Activated CD8-positive, alpha-beta memory T cell treated with anti-CD3 and anti-CD28 coated beads for 4 hours (primary cell): ENCODE data around the gene ZMPSTE24.
A peak's percentile ranks its signal among the peaks of the same experiment; 100 is the strongest.

Source experiments
- DNase-seq, 2 donors: peaks; one replicate each; pipeline ENCODE4 v3.0.0-alpha.2; 2020; ENCODE audit warnings: low read depth in 2 of 2

The ZMPSTE24 gene

DNA sequence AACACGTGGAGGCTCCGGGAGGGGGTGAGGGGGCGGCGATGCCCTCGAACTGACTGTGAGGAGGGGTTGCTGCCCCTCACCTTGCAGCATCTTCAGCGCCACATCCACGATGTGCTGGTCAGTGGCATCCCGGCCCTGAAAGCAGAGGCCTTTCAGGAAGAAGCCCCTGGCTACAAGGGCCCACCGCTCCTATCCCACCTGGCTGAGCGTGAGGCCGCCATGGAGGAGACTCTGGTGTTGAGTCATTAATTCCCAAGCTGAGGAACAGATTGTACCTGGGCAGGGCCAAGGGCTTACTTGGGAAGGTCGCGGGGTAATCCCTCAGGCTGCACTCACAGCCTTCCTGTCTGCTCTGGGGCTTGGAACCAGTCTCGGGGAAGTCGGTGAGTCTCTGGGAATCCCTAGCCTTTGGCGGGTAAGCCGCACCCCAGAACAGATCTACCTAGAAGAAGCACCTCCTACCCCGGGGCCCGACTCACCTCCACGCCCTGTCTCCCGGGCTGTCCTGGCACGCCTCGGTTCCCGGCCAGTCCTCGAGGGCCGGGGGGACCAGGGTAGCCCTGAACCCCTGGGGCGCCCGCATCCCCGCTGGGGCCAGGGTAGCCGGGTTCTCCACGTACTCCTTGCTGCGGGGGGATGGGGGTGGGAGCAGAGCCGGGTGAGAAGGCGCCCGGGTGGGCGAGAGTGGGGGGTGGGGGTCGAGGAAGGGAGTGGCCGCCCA lies 45.2 kb downstream of the ZMPSTE24 start:
- no peak for DNase-seq

DNA sequence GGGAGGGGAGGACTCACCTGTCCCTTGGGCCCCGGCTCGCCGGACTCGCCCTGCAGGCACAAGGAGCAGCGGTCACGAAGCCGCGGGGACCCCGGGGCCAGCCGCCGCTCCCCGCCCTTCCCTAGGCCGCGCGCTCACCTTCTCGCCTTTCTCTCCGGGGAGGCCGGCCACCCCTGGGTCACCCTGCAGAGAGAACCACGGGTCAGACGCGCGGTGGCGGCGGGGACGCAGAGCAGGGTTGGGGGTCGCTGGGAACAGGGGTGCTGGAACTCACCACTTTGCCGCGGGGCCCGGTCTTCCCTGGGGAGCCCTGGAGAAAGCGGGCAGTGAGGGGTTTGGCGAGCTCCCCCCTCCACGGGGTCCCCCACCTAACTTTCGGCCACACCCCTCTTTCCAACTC lies 45.8 kb downstream of the ZMPSTE24 start:
- DNase-seq: no peak

DNA sequence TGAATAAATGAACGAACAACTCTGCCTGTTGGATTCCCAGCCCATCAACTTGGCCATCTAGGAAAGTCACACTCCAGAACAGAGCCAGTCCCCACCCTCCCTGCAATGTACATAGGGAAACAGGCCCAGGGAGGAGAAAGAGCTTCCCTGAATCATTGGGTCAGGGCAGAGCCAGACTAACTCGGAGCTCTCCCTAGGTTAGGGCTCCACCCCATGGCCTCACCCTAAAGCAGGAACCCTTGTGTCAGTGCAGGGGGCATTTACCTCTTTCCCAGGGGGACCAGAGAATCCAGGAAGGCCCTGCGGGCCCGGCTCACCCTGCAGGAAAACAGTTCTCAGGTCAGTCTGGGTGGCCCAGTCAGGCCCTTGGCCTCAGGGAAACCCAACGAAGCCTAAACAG lies 47.4 kb downstream of the ZMPSTE24 start:
- no peak for DNase-seq

DNA sequence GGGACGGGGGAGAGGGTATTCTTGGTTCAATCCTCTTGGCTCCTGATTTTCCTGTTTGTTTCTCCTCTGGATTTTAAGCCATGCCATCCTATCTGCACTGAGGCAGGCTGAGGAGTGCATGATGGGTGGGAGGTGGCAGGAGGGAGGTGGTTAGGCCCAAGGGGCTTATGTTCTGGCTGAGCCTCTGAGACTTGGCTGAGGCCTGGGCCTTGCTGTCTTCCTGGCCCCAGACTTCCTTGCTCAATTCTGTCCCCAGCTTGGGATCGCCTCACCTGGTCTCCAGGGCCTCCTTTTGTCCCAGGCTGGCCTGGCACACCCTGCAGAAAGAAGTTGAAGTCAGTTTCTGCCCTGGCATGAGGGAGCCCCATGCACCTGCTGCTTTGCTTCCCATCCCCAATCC lies 47.8 kb downstream of the ZMPSTE24 start:
- DNase-seq: no peak

DNA sequence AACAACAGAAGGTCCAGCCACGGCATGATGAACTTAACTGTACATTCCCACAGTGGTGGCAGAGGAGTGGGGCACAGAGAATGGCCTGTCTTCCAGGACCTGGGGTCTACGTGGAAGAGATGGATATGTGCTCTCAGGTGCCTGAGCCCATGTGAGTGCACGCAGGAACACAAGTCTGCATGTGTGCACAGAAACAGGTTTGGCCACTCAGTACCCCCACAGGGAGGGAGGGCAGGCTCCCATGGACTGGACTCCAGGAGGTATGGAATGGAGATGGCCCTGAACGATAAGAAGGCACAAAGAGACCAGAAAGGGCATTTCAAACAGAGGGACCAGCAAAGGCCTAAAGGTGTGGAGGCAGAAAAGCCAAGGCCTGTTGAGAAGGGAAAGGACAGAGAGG lies 48.3 kb downstream of the ZMPSTE24 start:
- no peak for DNase-seq

DNA sequence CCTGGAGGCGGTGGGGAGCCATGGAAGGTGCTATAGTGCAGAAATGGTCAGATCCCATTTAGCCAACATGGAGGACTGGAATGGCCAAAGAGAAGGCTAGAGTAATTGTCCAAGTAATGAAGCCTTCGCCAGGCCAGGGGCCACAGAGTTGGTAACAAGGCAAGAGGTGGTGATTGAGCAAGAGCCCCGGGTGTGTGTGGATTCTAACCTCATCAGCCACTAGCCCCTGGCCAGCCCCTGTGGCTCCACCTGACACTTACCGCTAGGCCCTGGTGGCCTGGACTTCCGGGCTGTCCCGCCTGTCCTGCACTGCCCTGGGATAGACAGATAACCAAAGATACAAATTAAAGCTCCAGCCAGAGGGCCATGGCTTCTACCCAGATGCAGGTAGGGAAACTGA lies 49.1 kb downstream of the ZMPSTE24 start:
- no peak for DNase-seq

DNA sequence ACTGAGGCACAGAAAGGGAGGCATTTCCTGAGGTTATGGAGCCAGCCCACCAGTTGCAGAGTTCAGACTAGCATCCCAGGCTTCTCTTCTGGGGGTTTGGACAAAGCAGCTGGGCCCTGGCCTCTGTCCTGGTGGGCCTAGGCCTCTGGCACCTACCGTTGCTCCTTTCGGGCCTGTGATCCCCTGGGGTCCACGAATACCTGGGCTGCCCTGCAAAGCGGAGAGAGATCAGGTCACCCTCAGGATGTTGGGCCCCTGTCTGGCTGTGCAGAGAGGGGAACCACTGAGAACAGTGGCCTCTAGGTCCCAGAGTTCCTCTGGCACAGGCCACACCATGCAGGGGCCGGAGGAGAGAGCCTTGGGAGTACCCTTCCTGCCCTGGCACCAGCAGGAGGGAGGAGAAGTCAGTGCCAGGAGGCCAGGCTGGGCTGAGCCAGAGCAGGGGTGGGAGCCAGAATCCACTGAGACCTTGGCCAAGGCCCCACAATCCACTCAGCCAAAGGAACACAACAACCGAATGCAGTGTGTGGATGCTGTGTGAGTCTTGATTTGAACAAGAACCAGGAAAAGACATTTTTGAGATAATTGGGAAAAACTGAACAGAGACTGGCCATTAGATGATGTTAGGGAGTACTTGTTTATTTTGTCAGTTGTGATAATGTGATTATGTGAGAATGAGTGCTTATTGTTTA lies 50.1 kb downstream of the ZMPSTE24 start:
- no peak for DNase-seq

DNA sequence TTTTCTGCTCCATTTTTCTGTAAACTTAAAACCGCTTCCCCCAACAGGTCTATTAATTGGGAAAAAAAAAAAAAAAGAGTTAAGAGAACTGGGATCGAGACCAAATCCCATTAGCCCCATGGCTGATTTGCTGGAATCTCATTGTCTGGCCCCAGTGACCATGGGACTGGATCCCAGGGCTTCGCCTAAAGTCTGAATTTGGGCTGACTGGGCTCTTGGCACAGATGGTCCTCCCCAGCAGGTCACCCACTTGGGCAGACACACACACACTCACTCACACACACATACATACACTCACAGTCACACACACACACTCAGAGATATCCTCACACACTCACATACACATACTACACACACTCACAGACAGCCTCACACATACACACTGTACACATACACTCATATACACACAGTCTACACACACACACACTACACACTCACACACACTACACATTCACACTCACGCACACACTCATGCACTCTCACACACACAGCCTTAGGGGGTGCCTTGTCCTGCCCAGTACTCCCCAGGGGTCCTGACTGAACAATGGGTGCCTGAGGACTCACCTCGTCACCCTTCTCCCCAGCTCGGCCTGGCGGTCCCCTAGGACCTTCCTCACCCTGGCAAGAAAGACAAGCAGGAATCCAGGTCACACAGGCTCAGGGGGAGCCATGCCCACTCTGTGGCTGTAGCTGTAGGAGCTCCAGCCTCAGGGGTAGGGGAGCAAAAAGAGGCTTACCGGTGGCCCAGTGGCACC lies 51.5 kb downstream of the ZMPSTE24 start:
- DNase-seq: no peak

DNA sequence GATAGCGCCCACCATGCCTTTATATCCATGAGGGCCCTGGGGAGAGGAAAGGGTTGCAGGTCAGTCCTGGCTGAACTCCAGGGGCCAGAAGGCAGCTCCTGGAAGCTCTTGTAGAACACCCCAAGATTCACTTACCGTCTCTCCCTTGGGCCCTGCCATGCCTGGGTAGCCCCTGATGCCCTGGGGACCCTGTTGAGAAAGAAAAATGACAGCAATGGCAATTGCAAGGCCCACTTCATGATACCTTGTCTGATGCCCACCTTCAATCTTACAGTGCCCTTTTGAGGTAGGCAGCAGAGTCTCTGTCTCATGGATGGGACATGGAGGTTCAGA lies 52.1 kb downstream of the ZMPSTE24 start:
- no peak for DNase-seq

DNA sequence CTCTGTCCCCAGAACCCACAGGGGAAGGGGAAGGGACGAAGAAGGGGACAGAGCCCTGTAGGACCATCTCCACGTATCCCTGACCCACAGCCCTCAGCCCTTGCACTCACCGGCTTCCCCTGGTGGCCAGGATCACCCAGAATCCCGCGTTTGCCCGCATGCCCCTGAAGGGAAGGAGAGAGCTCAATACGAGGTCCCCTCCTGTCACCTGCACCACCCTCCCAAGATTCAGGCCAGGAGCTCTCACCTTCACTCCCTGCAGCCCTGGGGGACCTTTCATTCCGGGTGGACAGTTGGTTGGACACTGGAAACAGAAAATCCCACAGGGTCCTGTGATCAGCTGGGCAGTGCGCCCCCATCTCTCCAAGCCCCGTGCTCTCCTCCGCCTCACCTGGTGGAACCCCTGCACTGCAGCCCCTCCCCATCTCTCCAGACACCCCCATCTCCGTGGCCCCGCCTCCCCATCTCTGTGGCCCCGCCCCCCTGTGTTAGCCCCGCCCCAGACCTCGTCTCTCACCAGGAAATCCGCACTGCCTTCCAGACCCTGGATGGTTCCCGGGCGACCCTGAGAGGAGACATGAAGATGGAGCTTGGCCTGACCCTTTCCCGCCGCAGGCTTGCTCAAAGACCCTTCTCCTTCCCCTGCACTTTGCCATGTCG lies 53.1 kb downstream of the ZMPSTE24 start:
- no peak for DNase-seq

DNA sequence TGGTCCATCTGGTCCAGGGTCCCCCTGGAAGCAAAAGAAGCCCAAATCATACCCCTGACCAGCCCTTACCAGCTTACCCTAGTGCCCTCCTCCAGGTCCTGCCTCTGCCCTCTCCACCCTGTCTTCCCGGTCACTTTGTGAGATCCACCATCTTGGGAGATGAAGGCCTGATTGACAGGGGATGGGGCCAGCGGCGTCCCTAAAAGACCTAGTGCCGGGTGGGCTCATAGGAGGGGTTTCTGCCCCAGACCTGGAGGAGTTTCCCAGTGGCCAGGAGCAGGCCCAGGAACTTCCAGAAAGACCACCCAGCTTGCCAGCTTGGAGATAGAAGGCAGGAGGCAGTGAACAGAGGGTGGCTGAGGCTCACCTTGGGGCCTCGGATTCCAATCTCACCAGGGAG lies 53.7 kb downstream of the ZMPSTE24 start:
- no peak for DNase-seq

DNA sequence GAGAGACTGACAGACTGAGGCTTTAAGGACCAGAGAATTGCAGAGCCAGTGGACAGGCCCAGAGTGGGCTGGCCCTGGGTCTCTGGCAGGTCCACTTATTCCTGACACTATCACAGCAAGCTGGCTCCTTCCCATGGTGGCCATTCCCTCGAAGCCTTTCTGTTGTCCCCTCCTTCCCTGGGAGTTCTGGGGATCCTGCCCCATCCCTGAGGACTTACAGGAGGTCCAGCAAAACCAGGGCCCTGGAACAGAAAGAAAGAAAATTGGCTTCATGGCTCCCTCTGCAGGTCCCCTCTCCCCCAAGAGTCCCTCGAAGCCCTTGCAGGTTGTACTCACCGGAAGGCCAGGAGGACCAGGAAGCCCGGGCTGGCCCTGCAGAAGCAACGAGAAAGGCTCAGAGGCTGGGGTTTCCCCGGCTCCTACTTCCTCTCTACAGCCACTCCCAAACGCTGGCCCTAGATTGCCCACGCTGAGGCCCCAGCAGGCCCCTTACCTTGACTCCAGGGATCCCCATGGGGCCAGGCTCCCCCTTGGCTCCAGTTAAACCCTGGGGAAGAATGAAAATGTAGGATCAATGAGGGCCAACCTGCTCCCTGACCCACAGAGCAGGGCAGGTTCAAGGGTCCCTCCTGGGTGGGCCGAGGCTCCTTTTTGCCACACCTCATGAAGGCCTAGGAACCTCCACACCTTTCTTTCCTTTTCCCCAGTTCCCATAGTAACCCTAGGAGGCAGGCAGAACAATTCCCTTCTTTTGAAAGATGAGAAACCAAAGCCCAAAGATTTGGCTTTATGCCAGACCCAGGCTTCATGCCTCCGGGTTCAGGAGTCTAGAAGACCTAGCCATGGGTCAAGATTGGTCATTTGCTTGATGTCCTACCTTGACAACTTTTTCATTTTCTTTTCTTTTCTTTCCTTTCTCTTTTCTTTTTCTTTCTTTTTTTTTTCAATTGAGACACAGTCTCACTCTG lies 54.5 kb downstream of the ZMPSTE24 start:
- DNase-seq: no peak

DNA sequence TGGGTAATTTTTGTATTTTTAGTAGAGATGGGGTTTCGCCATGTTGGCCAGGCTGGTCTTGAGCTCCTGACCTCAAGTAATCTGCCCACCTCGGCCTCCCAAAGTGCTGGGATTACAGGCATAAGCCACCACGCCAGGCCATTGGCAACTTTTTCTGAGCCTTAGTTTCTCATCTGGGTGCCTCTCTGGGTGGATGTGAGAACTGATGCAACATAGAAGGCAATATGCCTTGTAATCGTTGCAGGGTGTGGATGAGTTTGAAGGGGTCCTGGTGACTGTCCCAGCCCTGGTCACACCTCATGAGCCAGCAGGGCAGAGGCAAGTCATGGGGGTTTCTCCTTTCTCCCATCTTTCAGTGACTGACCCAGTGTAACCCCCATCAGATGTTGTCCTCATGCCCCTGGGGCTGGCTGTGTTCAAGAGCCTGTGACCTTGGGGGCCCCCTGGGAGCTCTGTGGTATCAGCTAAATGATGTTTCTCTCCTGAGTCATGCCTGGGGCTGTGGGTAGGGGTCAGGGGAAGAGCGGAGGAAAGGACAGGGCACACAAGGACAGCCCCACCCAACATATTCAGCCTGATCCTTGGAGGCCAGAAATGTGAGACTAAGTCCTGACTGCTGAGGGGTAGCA lies 55.4 kb downstream of the ZMPSTE24 start:
- DNase-seq: no peak

DNA sequence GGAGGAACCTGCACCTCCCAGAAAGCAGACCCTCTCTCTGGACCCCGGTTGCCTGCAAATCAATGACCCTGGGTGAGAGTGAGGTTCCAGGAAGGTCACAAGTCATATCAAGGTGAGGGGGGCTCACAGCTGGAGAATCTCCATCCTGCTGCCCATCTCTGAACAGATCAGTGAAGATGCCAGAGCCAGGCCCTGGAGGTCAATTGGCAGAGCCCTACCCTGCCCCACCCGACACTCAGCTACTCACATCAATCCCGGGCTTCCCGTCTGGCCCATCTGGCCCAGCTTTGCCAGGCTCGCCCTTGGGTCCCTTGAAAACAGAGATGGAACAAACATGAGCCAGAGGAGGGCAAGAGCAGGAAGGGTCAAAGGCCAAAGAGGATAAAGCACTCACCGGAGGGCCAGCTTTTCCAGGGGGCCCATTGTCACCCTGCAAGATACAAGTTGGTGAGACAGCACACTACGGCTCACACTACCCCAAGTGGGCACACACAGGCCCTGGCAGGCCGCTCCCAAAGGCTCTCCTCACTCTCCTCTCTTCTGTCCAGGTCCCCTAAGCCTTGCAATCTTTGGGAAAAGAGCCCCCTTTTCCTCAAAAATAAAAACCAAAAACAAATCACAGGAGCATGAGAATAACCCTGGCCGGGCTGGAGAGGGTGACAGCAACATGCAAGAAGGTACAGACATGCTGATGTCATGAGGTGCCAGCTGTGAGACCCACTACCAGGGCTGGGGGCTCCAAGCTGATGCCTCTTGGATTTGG lies 56.1 kb downstream of the ZMPSTE24 start:
- DNase-seq: no peak

DNA sequence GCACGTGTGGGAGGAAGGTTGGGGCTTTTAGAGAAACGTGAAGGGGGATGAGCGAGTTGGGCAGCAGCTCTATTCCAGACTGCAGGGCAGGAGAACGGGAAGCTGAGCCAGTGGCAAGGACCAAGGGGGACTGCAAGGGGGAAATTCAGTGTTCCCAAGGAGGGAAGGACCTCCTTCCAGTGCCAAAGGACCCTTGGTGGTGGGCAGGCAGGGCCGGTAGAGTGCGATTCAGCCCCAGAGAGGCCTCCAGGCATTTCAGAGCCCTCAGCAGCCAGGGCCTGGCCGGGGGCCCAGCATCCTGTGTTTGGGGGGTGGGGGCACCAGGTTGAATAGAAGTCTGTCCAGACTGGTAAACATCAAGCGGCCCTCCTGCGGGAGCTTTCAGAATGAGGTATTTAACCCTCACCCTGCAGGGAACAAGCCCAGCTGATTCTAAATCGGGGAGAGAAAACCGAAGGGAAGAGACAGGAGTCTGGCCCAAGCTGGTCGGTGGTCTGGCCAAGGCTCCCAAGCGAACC lies 56.7 kb downstream of the ZMPSTE24 start:
- no peak for DNase-seq

DNA sequence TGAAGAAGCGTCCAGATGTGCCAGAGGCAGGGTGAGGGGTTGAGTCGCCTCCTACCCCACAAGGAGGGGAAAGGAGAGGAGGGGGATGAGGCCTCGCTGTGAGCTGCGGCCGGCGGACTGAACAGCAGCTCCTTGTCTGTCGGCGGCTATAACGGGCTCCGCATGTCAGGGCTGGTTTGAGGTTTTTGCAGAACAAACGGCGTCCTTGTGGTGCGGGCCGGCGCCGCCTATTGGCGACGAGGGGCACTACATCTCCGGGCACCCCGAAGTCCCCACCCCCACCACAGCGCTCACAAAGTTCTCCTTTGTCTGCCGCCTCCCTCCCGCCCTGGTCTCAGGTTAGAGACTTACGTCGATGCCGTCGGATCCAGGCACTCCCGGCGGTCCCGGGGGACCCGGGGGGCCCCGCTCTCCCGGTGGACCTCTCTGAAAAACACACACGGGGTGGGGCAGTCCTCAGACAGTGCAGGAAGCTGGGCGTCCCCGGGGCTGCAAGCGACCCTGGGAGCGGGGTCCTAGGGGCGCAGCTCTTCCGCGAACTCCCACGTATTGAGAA lies 57.3 kb downstream of the ZMPSTE24 start:
- DNase-seq: peak; percentile 58 to 63

DNA sequence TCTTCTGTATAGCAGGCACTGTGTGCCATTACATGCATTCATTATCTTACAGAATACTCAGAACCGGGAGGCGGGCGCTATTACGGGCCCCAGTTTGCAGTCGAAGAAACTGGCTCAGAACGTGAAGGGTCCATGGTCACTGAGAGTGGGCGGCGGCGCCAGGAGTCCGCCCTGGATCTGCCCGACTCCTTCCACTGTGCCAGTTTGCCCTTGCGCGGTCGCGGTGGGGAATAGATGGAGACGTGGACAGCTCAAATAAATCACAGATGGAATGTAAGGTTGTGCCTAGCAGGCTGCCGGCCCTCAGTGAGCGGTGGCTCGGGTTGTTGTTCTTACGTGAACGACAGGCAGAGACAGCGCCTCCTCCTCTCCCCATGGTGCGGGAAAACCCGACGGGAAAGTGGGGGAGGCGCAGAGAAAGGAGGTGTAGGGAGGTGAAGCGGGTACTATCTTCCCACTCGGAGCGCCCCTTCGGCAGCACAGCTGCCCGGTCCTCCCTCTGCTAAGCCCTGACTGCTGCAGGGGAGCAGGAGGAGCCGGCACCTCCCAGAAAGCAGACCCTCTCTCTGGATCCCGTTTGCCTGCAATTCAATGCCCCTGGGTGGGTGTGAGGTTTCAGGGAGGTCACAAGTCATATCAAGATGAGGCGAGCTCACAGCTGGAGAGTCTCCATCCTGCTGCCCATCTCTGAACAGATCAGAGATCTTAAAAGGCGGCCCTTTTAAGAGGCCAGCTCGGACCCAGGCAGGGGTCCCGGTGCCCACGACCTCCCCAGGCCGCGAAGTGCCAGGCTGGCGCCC lies 58.0 kb downstream of the ZMPSTE24 start:
- DNase-seq: no peak

DNA sequence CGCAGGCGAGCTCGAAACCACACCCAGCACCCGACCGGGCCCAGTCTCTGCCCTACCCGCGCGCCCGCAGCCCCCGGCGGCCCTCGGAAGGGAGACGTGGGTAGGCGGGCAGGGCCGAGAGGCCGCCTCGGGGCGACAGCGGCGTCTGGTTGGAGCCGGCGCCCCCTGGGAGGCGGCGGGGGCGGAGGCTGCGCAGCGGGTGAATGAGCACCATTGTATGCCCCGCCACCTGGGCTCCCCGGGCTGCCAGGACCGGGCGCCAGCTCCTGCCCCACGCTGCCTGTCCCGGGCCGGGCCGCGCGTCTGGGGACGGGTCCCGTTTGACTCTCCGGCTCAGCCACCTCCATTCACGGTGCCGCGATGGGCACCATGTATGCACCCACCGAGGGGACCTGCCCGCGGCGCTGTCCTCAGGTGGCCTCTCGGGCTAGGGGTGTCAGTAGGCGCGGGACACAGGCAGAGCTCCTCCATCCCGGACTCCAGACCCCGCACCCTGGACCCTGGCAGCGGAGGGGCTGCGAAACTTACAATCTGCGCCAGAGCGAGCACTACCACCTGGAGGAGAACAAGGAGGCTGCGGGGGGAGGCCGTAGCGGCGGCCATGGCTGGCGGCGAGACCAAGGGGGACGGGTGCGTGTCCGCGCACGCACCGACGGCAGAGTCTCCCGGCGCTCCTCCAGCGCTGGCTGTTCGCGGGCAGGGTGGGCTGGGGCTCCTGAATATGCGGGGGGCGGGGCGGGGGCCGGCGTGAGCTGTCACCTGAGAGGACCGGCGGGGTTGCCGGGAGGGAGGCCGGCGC lies 58.8 kb downstream of the ZMPSTE24 start, which contains the start of gene COL9A2:
COL9A2 (minus strand) TSS at position 692 of the 799 bp plus-strand sequence; CDS start at position 603, 89 bp downstream.
- no peak for DNase-seq
